Measurements from ENCODE around the gene MRPL39. TPM values are rescaled to one million over a fixed set of nuclear protein-coding genes. Genes with fewer than 3 reads are reported as not detected.

The MRPL39 gene
- total RNA-seq, 1 donor from 2014 or later, result 39.0 TPM

- TF ChIP-seq CTCF (conservative IDR thresholded peaks at IDR 0.05), result peak; percentile 41
- Mint-ChIP-seq H3K9me3 (peaks cover 3% of the 10 kb centered on the region), H3K4me3 (peak overlapping the region; percentile 85), H3K36me3 (ENCODE audit: low read depth) (peaks cover 2% of the 10 kb centered on the region), H3K27ac (ENCODE audit: unreplicated experiment) (peak overlapping the region; percentile 62), H3K4me1 (no peaks in the 10 kb centered on the region), H3K27me3 (ENCODE audit: low read depth) (peaks cover 26% of the 10 kb centered on the region)
- DNase-seq (ENCODE audit: low read depth, low spot score), result peak; percentile 38
These were observed 45.3 kb downstream of the MRPL39 start for GRCh38 chr21:25561668-25562641.

GRCh38 chr21:25560891-25561290 is 46.4 kb downstream of the MRPL39 start:
- H3K36me3 Mint-ChIP-seq (ENCODE audit: low read depth), result no peaks in the 10 kb centered on the region
- peak overlapping the region; percentile 85 for H3K4me3 Mint-ChIP-seq
- H3K27me3 Mint-ChIP-seq (ENCODE audit: low read depth), result peaks cover 26% of the 10 kb centered on the region
- no peak overlapping the region for H3K27ac Mint-ChIP-seq (ENCODE audit: unreplicated experiment)
- DNase-seq (ENCODE audit: low read depth, low spot score), result no peak
- TF ChIP-seq CTCF (conservative IDR thresholded peaks at IDR 0.05), result no peak
- no peaks in the 10 kb centered on the region for H3K4me1 Mint-ChIP-seq
- H3K9me3 Mint-ChIP-seq, result peaks cover 3% of the 10 kb centered on the region

GRCh38 chr21:25560271-25560685 is 47.0 kb downstream of the MRPL39 start:
- H3K27me3 Mint-ChIP-seq (ENCODE audit: low read depth), result peaks cover 26% of the 10 kb centered on the region
- H3K4me3 Mint-ChIP-seq, result no peak overlapping the region
- no peak for TF ChIP-seq CTCF (conservative IDR thresholded peaks at IDR 0.05)
- H3K36me3 Mint-ChIP-seq (ENCODE audit: low read depth), result no peaks in the 10 kb centered on the region
- H3K4me1 Mint-ChIP-seq, result no peaks in the 10 kb centered on the region
- peaks cover 3% of the 10 kb centered on the region for H3K9me3 Mint-ChIP-seq
- DNase-seq (ENCODE audit: low read depth, low spot score), result no peak
- H3K27ac Mint-ChIP-seq (ENCODE audit: unreplicated experiment), result no peak overlapping the region

- no peaks in the 10 kb centered on the region for H3K36me3 Mint-ChIP-seq (ENCODE audit: low read depth)
- H3K4me3 Mint-ChIP-seq, result no peak overlapping the region
- peaks cover 26% of the 10 kb centered on the region for H3K27me3 Mint-ChIP-seq (ENCODE audit: low read depth)
- H3K27ac Mint-ChIP-seq (ENCODE audit: unreplicated experiment), result no peak overlapping the region
- no peak for DNase-seq (ENCODE audit: low read depth, low spot score)
- H3K4me1 Mint-ChIP-seq, result no peaks in the 10 kb centered on the region
- peaks cover 3% of the 10 kb centered on the region for H3K9me3 Mint-ChIP-seq
- TF ChIP-seq CTCF (conservative IDR thresholded peaks at IDR 0.05), result no peak
These were observed 47.5 kb downstream of the MRPL39 start for GRCh38 chr21:25559746-25560145.

GRCh38 chr21:25558123-25558522 is 49.2 kb downstream of the MRPL39 start:
- H3K9me3 Mint-ChIP-seq, result peaks cover 3% of the 10 kb centered on the region
- no peaks in the 10 kb centered on the region for H3K4me1 Mint-ChIP-seq
- H3K36me3 Mint-ChIP-seq (ENCODE audit: low read depth), result no peaks in the 10 kb centered on the region
- DNase-seq (ENCODE audit: low read depth, low spot score), result no peak
- peaks cover 20% of the 10 kb centered on the region for H3K27me3 Mint-ChIP-seq (ENCODE audit: low read depth)
- TF ChIP-seq CTCF (conservative IDR thresholded peaks at IDR 0.05), result no peak
- no peak overlapping the region for H3K27ac Mint-ChIP-seq (ENCODE audit: unreplicated experiment)
- no peak overlapping the region for H3K4me3 Mint-ChIP-seq

Measured in neural crest cell (in vitro differentiated cells).